Measurements from ENCODE around the gene ZC3H18.

DNA sequence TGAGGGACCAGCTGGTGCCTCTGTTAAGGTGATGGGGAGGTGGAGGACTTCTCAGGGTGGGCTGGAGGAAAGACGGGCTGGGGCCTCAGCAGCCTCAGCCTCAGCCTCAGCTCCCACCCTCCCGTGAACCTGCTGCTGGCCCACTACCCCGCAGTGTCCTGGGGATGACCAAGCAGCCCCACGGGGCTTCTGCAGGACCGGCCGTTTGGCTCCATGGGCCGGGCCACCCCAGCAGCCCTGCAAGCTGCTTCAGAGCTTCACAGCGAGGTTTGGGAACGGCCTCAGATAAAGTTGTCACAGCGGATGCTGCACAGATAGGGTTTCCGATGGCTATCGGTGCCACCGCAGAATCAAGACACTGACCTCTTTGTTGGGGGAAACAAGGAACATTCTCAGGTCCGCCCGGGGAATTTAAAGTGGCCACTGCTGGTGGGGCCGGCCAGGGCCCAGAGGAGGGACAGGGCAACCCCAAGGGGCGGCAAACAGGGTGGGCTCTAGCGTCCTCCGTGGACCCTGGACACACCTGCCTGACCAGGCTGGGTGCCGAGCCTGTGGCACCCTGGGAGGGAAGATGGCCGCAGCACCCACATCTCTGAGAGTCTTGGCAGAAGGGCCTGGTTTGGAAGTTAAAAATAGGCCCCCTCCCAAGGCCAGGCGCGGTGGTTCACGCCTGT lies 47.8 kb upstream of the ZC3H18 start:
- TF ChIP-seq, protein P1, sequence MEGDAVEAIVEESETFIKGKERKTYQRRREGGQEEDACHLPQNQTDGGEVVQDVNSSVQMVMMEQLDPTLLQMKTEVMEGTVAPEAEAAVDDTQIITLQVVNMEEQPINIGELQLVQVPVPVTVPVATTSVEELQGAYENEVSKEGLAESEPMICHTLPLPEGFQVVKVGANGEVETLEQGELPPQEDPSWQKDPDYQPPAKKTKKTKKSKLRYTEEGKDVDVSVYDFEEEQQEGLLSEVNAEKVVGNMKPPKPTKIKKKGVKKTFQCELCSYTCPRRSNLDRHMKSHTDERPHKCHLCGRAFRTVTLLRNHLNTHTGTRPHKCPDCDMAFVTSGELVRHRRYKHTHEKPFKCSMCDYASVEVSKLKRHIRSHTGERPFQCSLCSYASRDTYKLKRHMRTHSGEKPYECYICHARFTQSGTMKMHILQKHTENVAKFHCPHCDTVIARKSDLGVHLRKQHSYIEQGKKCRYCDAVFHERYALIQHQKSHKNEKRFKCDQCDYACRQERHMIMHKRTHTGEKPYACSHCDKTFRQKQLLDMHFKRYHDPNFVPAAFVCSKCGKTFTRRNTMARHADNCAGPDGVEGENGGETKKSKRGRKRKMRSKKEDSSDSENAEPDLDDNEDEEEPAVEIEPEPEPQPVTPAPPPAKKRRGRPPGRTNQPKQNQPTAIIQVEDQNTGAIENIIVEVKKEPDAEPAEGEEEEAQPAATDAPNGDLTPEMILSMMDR (IDR thresholded peaks at IDR 0.05), result no peak
- TF ChIP-seq POLR2A (IDR thresholded peaks at IDR 0.05) (no peak), POLR2AphosphoS5 (IDR thresholded peaks at IDR 0.05) (no peak)

Data from breast epithelium (tissue), 3 donors.